Activated naive CD8-positive, alpha-beta T cell treated with anti-CD3 and anti-CD28 coated beads, Interleukin-2, amount 50 U/mL, for 24 hours (primary cell): ENCODE measurements around the gene STARD3.

Experiments
- ATAC-seq: fragments of 150-1000 bp; cut with Tn5 transposase; one replicate; pipeline ENCODE4 v1.10.0; 2021
- DNase-seq: peaks from one replicate; pipeline ENCODE4 v3.0.0; 2021
- H3K27ac Mint-ChIP-seq: one replicate; pipeline ENCODE4 v1.8.0; 2021; ENCODE audit warnings: mild to moderate bottlenecking, mixed read lengths
- H3K27me3 Mint-ChIP-seq: one replicate; pipeline ENCODE4 v1.8.0; 2021; ENCODE audit warnings: mixed read lengths
- H3K36me3 Mint-ChIP-seq: one replicate; pipeline ENCODE4 v1.8.0; 2021; ENCODE audit warnings: low read depth, mixed read lengths
- H3K4me1 Mint-ChIP-seq: one replicate; pipeline ENCODE4 v1.8.0; 2021; ENCODE audit warnings: mixed read lengths
- H3K4me3 Mint-ChIP-seq: one replicate; pipeline ENCODE4 v1.8.0; 2021; ENCODE audit warnings: mild to moderate bottlenecking, moderate library complexity, mixed read lengths
- H3K9me3 Mint-ChIP-seq: one replicate; pipeline ENCODE4 v1.8.0; 2021; ENCODE audit warnings: mixed read lengths

The STARD3 gene

DNA sequence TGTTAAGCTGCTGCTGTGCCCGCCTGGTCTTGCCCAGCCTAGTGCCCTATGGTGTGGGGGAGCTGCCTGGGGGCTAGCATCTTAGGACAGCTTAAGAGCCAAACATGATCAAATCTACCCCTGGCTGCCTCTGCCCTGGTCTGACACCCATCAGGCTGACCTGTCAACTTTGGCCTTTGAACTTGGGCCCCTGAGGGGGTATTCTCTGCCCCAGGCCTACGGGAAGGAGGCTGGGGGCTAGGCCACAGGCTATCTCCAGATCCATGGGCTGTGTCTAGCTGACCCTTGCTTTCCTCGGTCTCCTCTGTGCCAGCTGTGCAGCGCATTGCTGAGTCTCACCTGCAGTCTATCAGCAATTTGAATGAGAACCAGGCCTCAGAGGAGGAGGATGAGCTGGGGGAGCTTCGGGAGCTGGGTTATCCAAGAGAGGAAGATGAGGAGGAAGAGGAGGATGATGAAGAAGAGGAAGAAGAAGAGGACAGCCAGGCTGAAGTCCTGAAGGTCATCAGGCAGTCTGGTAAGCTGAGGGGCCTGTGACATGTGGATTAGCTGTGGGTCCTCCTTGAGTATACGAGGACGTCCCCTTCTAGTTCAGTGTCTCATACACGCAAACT is 3.3 kb upstream of the STARD3 start:
- peaks cover 9% of the 10 kb centered on the region for H3K27me3 Mint-ChIP-seq
- ATAC-seq, result no peak
- H3K27ac Mint-ChIP-seq, result no peak overlapping the region
- peaks cover 19% of the 10 kb centered on the region for H3K4me1 Mint-ChIP-seq
- H3K9me3 Mint-ChIP-seq, result no peaks in the 10 kb centered on the region
- H3K36me3 Mint-ChIP-seq, result peaks cover 2% of the 10 kb centered on the region
- H3K4me3 Mint-ChIP-seq, result no peak overlapping the region
- no peak for DNase-seq

DNA sequence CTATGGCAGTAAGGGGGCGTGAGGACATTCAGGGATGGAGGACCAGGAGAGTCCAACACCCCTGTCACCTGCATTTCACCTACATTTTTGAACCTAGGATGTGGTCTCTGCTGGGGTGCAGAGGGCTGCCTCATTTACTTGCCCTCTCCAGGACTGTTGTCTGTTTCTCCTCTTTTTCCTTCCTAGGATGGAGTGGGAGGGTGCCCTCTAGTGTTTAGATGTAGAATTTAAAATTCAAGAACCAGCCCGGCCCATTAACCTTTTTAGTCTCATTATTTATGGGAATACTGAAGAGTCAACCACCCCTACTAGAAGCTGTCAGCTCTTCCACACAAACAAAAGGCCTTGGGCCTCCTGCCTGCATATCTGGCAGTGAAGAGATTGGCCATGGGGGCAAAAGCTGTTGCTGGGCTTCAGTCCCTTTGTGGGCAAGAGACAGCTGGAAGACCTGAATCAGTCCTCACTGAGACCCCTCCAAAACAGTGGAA is 2.5 kb upstream of the STARD3 start:
- Mint-ChIP-seq H3K4me1 (peaks cover 25% of the 10 kb centered on the region), H3K4me3 (no peak overlapping the region), H3K9me3 (no peaks in the 10 kb centered on the region), H3K36me3 (peaks cover 2% of the 10 kb centered on the region), H3K27me3 (peaks cover 7% of the 10 kb centered on the region), H3K27ac (no peak overlapping the region)
- ATAC-seq (no peak), DNase-seq (no peak)

DNA sequence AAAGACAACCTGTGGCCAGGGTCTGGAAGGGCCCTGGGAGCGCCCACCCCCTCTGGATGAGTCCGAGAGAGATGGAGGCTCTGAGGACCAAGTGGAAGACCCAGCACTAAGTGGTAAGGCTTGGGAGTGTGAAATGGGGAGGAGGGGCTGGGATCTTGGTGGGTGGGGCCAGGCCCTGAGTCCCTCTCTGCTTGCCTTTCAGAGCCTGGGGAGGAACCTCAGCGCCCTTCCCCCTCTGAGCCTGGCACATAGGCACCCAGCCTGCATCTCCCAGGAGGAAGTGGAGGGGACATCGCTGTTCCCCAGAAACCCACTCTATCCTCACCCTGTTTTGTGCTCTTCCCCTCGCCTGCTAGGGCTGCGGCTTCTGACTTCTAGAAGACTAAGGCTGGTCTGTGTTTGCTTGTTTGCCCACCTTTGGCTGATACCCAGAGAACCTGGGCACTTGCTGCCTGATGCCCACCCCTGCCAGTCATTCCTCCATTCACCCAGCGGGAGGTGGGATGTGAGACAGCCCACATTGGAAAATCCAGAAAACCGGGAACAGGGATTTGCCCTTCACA is 1.2 kb upstream of the STARD3 start:
- no peaks in the 10 kb centered on the region for H3K9me3 Mint-ChIP-seq
- peak overlapping the region; percentile 91 for H3K4me3 Mint-ChIP-seq
- peak overlapping the region; percentile 85 for H3K27ac Mint-ChIP-seq
- DNase-seq (no peak), ATAC-seq (no peak)
- H3K36me3 Mint-ChIP-seq, result peaks cover 2% of the 10 kb centered on the region
- H3K27me3 Mint-ChIP-seq, result peaks cover 7% of the 10 kb centered on the region
- peaks cover 37% of the 10 kb centered on the region for H3K4me1 Mint-ChIP-seq

DNA sequence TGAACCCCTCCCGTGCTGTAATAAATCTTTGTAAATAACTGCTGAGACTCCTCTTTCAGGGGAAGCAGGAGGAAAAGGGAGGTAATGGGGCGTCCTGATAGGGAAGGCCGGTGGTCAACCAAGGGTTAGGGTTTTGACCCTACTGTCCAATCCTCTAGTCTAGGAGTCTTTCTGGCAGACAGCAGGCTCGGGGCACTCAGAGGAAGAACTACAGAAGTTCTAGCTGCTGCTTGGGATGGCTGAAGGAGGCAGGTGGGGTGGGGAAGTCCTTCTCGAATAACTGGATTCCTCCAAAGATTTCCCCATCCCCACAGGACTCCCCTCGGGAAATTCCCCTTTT is 387 bp upstream of the STARD3 start:
- H3K9me3 Mint-ChIP-seq, result no peaks in the 10 kb centered on the region
- peak overlapping the region; percentile 85 for H3K27ac Mint-ChIP-seq
- H3K4me1 Mint-ChIP-seq, result peaks cover 44% of the 10 kb centered on the region
- DNase-seq (no peak), ATAC-seq (peak; percentile 6)
- peaks cover 2% of the 10 kb centered on the region for H3K36me3 Mint-ChIP-seq
- H3K27me3 Mint-ChIP-seq, result peaks cover 5% of the 10 kb centered on the region
- peak overlapping the region; percentile 91 for H3K4me3 Mint-ChIP-seq

DNA sequence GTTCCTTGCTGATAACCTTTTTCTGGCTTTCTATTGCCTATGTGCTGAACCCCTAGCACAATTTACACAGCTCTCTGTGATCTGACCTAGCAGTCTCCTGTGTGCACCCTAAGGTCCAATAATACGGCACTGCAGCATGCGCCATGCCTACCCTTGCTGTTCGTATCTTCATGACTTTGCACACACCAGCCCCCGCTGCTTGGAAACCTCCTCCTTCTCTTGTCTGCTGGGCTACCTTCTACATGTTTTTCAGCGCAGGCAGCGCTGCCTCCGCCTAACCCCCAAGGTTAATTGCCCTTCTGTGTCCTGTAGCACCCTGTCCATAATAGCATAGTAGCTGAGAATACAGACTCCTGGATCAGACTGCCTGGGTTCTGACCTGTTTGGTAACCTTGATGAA is 1.4 kb downstream of the STARD3 start:
- Mint-ChIP-seq H3K27me3 (no peaks in the 10 kb centered on the region), H3K4me3 (peak overlapping the region; percentile 91), H3K36me3 (peaks cover 2% of the 10 kb centered on the region), H3K27ac (peak overlapping the region; percentile 85), H3K9me3 (no peaks in the 10 kb centered on the region), H3K4me1 (peaks cover 58% of the 10 kb centered on the region)
- DNase-seq (no peak), ATAC-seq (no peak)

DNA sequence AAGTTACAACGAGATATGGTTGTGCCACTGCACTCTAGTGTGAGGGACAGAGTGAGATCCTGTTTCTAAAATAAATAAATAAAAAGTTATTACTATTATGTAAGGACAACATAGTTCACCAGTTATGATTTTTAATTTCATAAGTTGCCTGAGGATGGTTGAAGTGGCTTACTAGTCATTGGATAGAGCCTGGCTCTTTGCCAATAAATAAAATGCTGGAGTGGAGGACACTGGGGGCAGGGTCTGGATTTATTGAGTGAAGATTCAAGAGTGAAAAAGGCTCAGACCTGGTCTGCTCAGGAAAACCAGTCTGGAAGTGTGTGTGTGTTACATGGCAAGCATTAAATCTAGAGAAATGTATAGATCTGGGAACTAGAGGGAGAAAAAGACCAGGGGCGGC is 2.1 kb downstream of the STARD3 start:
- DNase-seq (no peak), ATAC-seq (no peak)
- peaks cover 58% of the 10 kb centered on the region for H3K4me1 Mint-ChIP-seq
- no peak overlapping the region for H3K27ac Mint-ChIP-seq
- no peaks in the 10 kb centered on the region for H3K9me3 Mint-ChIP-seq
- H3K27me3 Mint-ChIP-seq, result no peaks in the 10 kb centered on the region
- peaks cover 2% of the 10 kb centered on the region for H3K36me3 Mint-ChIP-seq
- no peak overlapping the region for H3K4me3 Mint-ChIP-seq

DNA sequence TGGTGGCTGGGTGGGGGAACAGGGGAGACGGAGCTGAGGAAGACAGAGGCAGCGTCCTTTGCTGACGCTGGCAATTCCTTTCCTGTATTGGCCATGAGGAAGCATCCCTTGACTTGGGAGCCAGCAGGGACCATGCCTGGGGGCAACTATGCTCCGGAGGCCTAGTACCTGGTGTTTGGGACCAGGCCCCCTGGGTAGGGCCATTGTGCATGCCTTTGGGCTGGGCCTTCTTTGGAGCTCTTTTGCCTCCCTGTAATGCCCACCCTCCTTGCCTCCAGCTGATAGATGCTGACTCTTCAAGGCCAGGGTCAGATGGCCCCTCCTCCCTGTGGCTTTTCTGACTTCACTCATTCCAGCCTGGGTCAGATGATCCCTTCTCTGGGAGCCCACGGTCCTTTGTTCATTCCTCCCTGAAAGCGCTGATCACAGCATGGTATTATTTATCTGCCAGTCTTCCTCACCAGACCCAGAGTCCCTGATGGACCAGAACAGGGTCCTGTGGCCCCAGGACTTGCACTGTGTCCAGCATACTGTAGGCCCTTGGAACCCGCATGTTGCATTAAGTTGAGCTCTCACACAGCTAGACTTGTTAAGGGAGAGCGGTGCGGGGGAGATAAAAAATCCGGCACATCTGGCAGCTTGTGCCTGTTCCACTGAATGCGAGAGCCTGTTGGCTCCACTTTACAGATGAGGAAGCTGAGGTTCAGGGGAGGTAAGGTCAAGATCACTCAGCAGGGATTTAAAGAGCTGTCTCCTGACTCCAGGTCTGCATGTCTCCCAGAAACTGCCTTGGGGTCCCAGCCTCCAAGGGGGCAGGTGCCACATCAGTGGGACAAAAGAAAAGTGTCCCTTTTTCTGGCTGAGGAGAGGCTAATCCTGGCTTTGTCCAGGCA is 2.9 kb downstream of the STARD3 start:
- H3K4me1 Mint-ChIP-seq, result peaks cover 61% of the 10 kb centered on the region
- H3K27me3 Mint-ChIP-seq, result no peaks in the 10 kb centered on the region
- no peaks in the 10 kb centered on the region for H3K9me3 Mint-ChIP-seq
- H3K4me3 Mint-ChIP-seq, result peak overlapping the region; percentile 51
- peaks cover 2% of the 10 kb centered on the region for H3K36me3 Mint-ChIP-seq
- DNase-seq, result no peak
- ATAC-seq, result no peak
- H3K27ac Mint-ChIP-seq, result peak overlapping the region; percentile 29

DNA sequence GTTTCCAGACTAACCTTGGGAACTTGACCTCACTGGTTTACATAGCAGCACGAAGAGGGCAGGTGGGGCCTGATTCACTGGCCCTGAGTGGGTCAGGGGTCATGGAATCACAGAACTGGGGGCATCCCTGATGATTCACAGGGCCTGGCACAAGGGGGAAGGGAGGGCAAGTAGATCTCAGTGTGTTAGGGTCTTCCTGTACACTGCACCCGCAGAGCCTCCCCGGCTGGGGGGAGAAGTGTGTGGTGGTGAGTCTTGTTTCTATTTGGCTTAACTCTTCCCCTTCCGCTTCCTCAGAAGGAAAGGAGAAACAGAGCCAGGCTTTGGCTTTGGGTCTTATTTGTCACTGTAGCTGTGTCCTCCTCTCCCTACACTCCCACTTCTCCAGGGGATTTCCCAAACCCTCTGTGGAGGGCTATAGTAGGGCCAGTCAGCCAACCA is 3.7 kb downstream of the STARD3 start:
- Mint-ChIP-seq H3K9me3 (no peaks in the 10 kb centered on the region), H3K27me3 (no peaks in the 10 kb centered on the region), H3K27ac (peak overlapping the region; percentile 12), H3K4me3 (no peak overlapping the region), H3K4me1 (peaks cover 66% of the 10 kb centered on the region), H3K36me3 (peaks cover 2% of the 10 kb centered on the region)
- ATAC-seq (no peak), DNase-seq (no peak)

DNA sequence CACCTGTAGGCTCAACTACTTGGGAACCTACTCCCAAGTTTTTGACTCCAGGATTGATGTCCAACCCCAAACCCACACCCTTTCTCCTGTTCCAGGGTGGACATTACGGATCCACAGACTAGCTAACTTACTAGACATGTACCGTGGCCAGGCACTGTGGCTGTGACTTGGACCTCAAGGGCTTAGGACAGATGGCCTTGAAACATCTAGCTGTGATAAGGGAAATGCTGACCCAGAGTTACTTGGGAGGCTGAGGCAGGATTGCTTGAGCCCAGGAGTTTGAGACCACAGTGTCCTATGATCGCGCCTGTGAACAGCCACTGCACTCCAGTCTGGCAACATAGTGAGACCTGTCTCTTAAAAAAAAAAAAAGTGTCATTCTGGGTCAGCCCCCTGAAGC is 4.2 kb downstream of the STARD3 start:
- peak overlapping the region; percentile 12 for H3K27ac Mint-ChIP-seq
- no peak for DNase-seq
- no peaks in the 10 kb centered on the region for H3K27me3 Mint-ChIP-seq
- H3K36me3 Mint-ChIP-seq, result peaks cover 2% of the 10 kb centered on the region
- peaks cover 64% of the 10 kb centered on the region for H3K4me1 Mint-ChIP-seq
- no peaks in the 10 kb centered on the region for H3K9me3 Mint-ChIP-seq
- H3K4me3 Mint-ChIP-seq, result no peak overlapping the region
- no peak for ATAC-seq

DNA sequence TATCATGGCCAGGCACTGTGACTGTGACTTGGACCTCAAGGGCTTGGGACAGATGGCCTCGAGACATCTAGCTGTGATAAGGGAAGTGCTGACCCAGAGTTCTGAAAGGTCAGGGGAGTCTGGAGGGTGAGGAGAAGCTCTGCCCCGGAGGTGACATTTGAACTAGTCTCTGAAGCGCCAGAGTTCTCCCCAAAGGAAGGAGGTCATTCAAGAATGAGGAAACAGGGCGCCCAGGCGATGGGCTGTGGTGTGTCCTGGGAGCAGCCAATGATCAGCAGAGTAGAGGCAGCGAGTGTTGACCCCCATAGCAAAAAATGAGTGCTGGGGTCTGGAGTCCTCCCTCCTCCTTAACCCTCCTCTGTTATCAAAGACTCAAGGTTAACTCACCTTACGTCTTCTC is 4.9 kb downstream of the STARD3 start:
- Mint-ChIP-seq H3K4me3 (no peak overlapping the region), H3K4me1 (peaks cover 59% of the 10 kb centered on the region), H3K27me3 (no peaks in the 10 kb centered on the region)

DNA sequence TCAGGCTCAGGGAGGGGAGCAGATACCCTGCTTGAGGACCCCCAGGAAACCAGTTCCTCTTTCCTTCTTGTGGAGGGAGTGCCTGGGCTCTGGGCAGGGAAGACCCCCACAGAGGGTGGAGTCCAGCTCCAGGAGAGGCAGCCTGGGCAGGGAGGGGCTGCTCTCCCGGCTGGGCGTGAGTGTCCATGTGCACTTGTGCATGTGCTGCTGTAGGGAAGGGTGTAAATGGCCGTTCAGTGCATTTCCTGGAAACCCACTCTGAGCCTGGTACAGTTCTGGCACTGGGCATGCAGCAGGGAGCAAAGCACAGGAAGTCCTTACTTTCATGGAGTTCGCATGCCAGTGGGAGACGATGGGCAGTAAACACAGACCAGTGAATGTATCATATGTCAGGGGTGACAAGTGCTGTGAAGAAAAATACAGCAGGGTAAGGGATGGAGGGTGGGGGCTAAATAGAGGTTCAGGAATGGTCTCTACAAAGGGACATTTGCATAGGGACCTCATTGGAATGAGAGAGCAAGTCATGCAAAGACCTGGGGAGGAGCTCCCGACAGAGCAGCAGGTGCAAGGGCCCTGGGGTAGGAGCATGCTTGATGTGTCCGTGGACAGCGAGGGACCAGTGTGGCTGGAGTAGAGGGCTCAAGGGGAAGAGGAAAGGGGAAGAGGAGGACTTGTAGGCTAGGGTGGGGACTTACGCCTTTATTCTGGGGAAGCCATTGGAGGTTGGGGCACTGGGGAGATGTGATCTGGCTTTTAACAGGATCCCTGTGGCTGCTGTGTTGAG is 5.5 kb downstream of the STARD3 start:
- Mint-ChIP-seq H3K4me3 (no peak overlapping the region), H3K4me1 (peaks cover 60% of the 10 kb centered on the region), H3K9me3 (no peaks in the 10 kb centered on the region), H3K36me3 (peaks cover 2% of the 10 kb centered on the region), H3K27ac (peak overlapping the region; percentile 37), H3K27me3 (no peaks in the 10 kb centered on the region)
- ATAC-seq (no peak), DNase-seq (no peak)

More for the DNA sequence above, 4.9 kb downstream of the STARD3 start:
- Mint-ChIP-seq H3K27ac (peak overlapping the region; percentile 41), H3K36me3 (peaks cover 2% of the 10 kb centered on the region), H3K9me3 (no peaks in the 10 kb centered on the region)
- no peak for ATAC-seq
- DNase-seq, result no peak

DNA sequence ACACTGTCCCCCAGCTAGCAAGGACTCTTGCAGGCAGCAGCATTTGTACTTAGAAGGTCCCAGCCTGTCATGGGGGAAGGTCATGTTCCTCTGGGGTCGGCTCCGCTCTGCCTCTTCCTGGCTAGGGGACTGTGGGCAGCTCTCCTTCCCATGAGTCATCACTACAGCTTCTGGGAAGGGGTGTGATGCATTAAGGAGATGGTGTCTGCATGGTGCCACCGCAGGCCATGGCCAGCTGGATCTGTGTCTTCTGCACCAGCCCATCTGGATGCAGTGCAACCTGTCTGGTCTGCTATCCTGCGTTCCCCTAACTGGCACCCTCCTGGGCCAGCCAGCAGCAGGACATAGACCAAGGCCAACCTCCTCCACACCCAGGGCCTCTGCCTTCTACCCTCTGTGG is 6.3 kb downstream of the STARD3 start:
- DNase-seq, result no peak
- peaks cover 55% of the 10 kb centered on the region for H3K4me1 Mint-ChIP-seq

DNA sequence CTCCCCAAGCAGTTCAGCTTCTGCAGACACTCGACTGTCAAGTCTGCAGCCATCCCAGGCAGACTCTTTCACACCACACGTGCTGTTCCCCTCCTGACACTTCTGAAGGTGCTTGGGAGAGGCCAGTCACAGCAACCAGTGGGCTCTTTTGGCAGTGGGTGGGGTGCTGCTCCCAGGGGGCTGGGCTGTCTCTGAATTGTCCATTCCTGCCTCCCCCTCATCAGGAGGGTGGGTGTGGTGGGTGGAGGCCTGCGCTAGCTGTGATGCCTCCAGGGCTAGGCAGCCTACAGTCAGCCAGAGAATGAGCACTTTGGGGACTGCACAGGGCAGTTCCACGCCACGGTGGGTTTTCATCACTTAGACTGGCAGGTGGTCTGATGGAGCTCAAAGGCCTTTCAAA is 10.3 kb downstream of the STARD3 start:
- H3K27ac Mint-ChIP-seq, result no peak overlapping the region
- ATAC-seq (no peak), DNase-seq (no peak)
- H3K36me3 Mint-ChIP-seq, result peaks cover 5% of the 10 kb centered on the region
- H3K4me3 Mint-ChIP-seq, result no peak overlapping the region
- H3K4me1 Mint-ChIP-seq, result peaks cover 41% of the 10 kb centered on the region
- no peaks in the 10 kb centered on the region for H3K9me3 Mint-ChIP-seq
- H3K27me3 Mint-ChIP-seq, result no peaks in the 10 kb centered on the region

More for the DNA sequence above, 6.3 kb downstream of the STARD3 start:
- no peak overlapping the region for H3K4me3 Mint-ChIP-seq
- ATAC-seq, result no peak
- H3K9me3 Mint-ChIP-seq, result no peaks in the 10 kb centered on the region
- H3K27ac Mint-ChIP-seq, result peak overlapping the region; percentile 37
- no peaks in the 10 kb centered on the region for H3K36me3 Mint-ChIP-seq
- H3K27me3 Mint-ChIP-seq, result no peaks in the 10 kb centered on the region

DNA sequence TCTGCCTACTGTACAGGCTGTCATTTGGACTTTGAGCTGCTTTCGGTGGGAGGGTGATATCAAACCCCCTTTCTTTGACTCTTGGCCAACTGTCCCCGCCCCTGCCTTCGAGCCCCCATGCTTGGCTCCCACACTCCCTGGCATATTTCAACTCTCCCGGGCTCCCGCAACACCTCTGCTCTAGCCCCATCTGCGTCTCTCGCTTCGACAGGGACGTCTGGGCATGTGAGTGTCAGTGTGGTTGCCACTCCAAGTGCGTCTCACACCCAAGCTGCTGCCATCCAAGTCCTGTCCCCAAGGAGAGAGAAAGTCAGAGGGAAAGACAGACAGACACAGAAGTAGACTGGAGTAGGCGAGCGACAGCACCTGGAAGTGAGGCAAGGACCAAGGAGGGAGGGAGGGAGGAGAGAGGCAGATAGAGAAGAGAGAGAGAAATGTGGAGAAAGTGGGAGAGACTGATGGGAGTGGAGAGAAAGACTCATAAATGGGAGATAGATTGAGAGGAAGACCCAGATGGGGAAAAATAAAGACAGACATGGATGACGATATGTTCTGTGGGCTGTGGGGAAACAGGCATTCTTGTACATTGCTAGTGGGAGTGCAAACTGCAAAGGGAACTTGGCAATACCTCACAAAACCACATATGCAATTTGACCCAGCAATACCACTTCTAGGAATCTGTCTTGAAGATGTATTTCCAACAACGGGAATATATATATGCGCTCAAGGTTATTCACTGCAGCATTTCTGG is 11.8 kb downstream of the STARD3 start:
- H3K4me3 Mint-ChIP-seq, result no peak overlapping the region
- DNase-seq (no peak), ATAC-seq (no peak)
- H3K27me3 Mint-ChIP-seq, result no peaks in the 10 kb centered on the region
- peaks cover 5% of the 10 kb centered on the region for H3K36me3 Mint-ChIP-seq
- H3K4me1 Mint-ChIP-seq, result peaks cover 33% of the 10 kb centered on the region
- H3K27ac Mint-ChIP-seq, result no peak overlapping the region
- no peaks in the 10 kb centered on the region for H3K9me3 Mint-ChIP-seq
